H9 (cell line): Measurements from ENCODE around the gene FYCO1. TPM values are rescaled to one million over a fixed set of nuclear protein-coding genes. Genes with fewer than 3 reads are reported as not detected.

ENCODE experiments used
- DNase-seq: peaks from one replicate; pipeline ENCODE4 v3.0.0-alpha.2; 2017
- H2AFZ ChIP-seq: one replicate; pipeline ENCODE4 v1.6.1; 2013; ENCODE audit warnings: mild to moderate bottlenecking, low read length, control low read depth, moderate library complexity
- H2AK5ac ChIP-seq: 2 replicates; pipeline ENCODE4 v1.6.1; 2013; ENCODE audit warnings: low read length, control low read depth, mixed read lengths; ENCODE audit not compliant: insufficient read length
- H2BK120ac ChIP-seq: one replicate; pipeline ENCODE4 v1.6.1; 2013; ENCODE audit warnings: low read depth, mild to moderate bottlenecking, low read length, control low read depth, inconsistent platforms; ENCODE audit not compliant: poor library complexity, severe bottlenecking
- H2BK12ac ChIP-seq: 2 replicates; pipeline ENCODE4 v1.6.1; 2013; ENCODE audit warnings: low read length, control low read depth, mixed read lengths, low read depth; ENCODE audit not compliant: insufficient read length
- H2BK15ac ChIP-seq: 2 replicates; pipeline ENCODE4 v1.6.1; 2013; ENCODE audit warnings: low read depth, low read length, control low read depth
- H2BK20ac ChIP-seq: one replicate; pipeline ENCODE4 v1.6.1; 2013; ENCODE audit warnings: low read depth, mild to moderate bottlenecking, low read length, control low read depth, inconsistent platforms; ENCODE audit not compliant: poor library complexity, severe bottlenecking
- H2BK5ac ChIP-seq: 2 replicates; pipeline ENCODE4 v1.6.1; 2013; ENCODE audit warnings: low read length, control low read depth, mixed read lengths; ENCODE audit not compliant: insufficient read length
- H3K14ac ChIP-seq: 2 replicates; pipeline ENCODE4 v1.6.1; 2013; ENCODE audit warnings: low read length, control low read depth; ENCODE audit not compliant: insufficient read depth
- H3K18ac ChIP-seq: 2 replicates; pipeline ENCODE4 v1.6.1; 2013; ENCODE audit warnings: low read depth, mild to moderate bottlenecking, mixed read lengths, low read length, control low read depth; ENCODE audit not compliant: insufficient read length
- H3K23ac ChIP-seq: 2 replicates; pipeline ENCODE4 v1.6.1; 2013; ENCODE audit warnings: low read length, control low read depth, mixed read lengths, low read depth; ENCODE audit not compliant: insufficient read length
- H3K23me2 ChIP-seq: 2 replicates; pipeline ENCODE4 v1.6.1; 2013; ENCODE audit warnings: low read depth, mild to moderate bottlenecking, mixed read lengths, low read length, control low read depth; ENCODE audit not compliant: insufficient read length, poor library complexity, severe bottlenecking
- H3K27ac ChIP-seq: 2 replicates; pipeline ENCODE4 v1.5.1; 2013; ENCODE audit warnings: low read length, control low read depth, mixed read lengths, low read depth; ENCODE audit not compliant: insufficient read length
- H3K27me3 ChIP-seq: 2 replicates; pipeline ENCODE4 v1.6.1; 2013; ENCODE audit warnings: low read length, control low read depth, inconsistent platforms; ENCODE audit not compliant: insufficient read depth
- H3K4ac ChIP-seq: 2 replicates; pipeline ENCODE4 v1.6.1; 2013; ENCODE audit warnings: low read depth, mild to moderate bottlenecking, control low read depth, inconsistent platforms, low read length, moderate library complexity
- H3K4me1 ChIP-seq: 2 replicates; pipeline ENCODE4 v1.6.1; 2013; ENCODE audit warnings: low read length, control low read depth, inconsistent platforms; ENCODE audit not compliant: insufficient read depth
- H3K4me2 ChIP-seq: 2 replicates; pipeline ENCODE4 v1.6.1; 2013; ENCODE audit warnings: low read length, control low read depth, mixed read lengths; ENCODE audit not compliant: insufficient read length, insufficient read depth
- H3K56ac ChIP-seq: 2 replicates; pipeline ENCODE4 v1.6.1; 2013; ENCODE audit warnings: low read depth, mild to moderate bottlenecking, mixed read lengths, low read length, control low read depth; ENCODE audit not compliant: insufficient read length
- H3K79me1 ChIP-seq: 2 replicates; pipeline ENCODE4 v1.6.1; 2013; ENCODE audit warnings: low read depth, mild to moderate bottlenecking, moderate library complexity, low read length, control low read depth, inconsistent platforms; ENCODE audit not compliant: insufficient read depth, poor library complexity, severe bottlenecking
- H3K79me2 ChIP-seq: 2 replicates; pipeline ENCODE4 v1.6.1; 2013; ENCODE audit warnings: low read length, control low read depth, inconsistent platforms; ENCODE audit not compliant: insufficient read depth
- H3K9ac ChIP-seq: 2 replicates; pipeline ENCODE4 v1.6.1; 2013; ENCODE audit warnings: low read length, control low read depth, mixed read lengths; ENCODE audit not compliant: insufficient read length; ENCODE audit errors: extremely low read depth
- H3K9me3 ChIP-seq: one replicate; pipeline ENCODE4 v1.6.1; 2013; ENCODE audit warnings: low read depth, low read length, inconsistent platforms; ENCODE audit not compliant: control insufficient read depth
- H3T11ph ChIP-seq: one replicate; pipeline ENCODE4 v1.6.1; 2013; ENCODE audit warnings: mild to moderate bottlenecking, low read length, control low read depth, inconsistent platforms
- H4K20me1 ChIP-seq: one replicate; pipeline ENCODE4 v1.6.1; 2013; ENCODE audit not compliant: control insufficient read depth, insufficient read length, insufficient read depth
- H4K5ac ChIP-seq: 2 replicates; pipeline ENCODE4 v1.6.1; 2013; ENCODE audit warnings: low read depth, mild to moderate bottlenecking, mixed read lengths, low read length, control low read depth; ENCODE audit not compliant: insufficient read length
- H4K8ac ChIP-seq: replicated peaks from 2 replicates; pipeline ENCODE4 v1.6.1; 2013; ENCODE audit warnings: low read length, control low read depth, mixed read lengths, low read depth; ENCODE audit not compliant: insufficient read length
- H4K91ac ChIP-seq: 2 replicates; pipeline ENCODE4 v1.6.1; 2013; ENCODE audit warnings: low read depth, mild to moderate bottlenecking, moderate library complexity, mixed read lengths, low read length, control low read depth; ENCODE audit not compliant: insufficient read length
- H3K27ac Mint-ChIP-seq, 3 experiments: 2 replicates in 2 of 3; 3 replicates in 1 of 3; pipeline ENCODE4 v1.8.0; 2020 to 2021; ENCODE audit warnings: mixed read lengths in 3 of 3, mild to moderate bottlenecking in 1 of 3, moderate library complexity in 1 of 3
- H3K27me3 Mint-ChIP-seq: 2 replicates; pipeline ENCODE4 v1.8.0; 2021; ENCODE audit warnings: low read depth, mild to moderate bottlenecking, moderate library complexity, mixed read lengths
- H3K36me3 Mint-ChIP-seq, 3 experiments: 2 replicates in 2 of 3; 3 replicates in 1 of 3; pipeline ENCODE4 v1.8.0; 2020 to 2021; ENCODE audit warnings: low read depth in 3 of 3, mixed read lengths in 3 of 3; ENCODE audit not compliant: insufficient read depth in 1 of 3
- H3K4me1 Mint-ChIP-seq, 2 experiments: 2 replicates each; pipeline ENCODE4 v1.8.0; 2020; ENCODE audit warnings: mixed read lengths in 2 of 2
- H3K4me3 Mint-ChIP-seq, 2 experiments: 2 replicates in 1 of 2; 3 replicates in 1 of 2; pipeline ENCODE4 v1.8.0; 2020 to 2021; ENCODE audit warnings: mild to moderate bottlenecking in 2 of 2, mixed read lengths in 2 of 2, moderate library complexity in 1 of 2
- H3K9me3 Mint-ChIP-seq, 2 experiments: 2 replicates in 1 of 2; 3 replicates in 1 of 2; pipeline ENCODE4 v1.8.0; 2020; ENCODE audit warnings: mild to moderate bottlenecking in 2 of 2, mixed read lengths in 2 of 2, moderate library complexity in 1 of 2
- CTCF ChIP-seq: fragments of 200-600 bp; sonication (generic); conservative IDR thresholded peaks from 3 replicates; pipeline ENCODE4 v1.8.0; 2021; ENCODE audit warnings: antibody characterized with exemption, mild to moderate bottlenecking
- WGBS: extraction: QIAGEN DNeasy Blood & Tissue Kit; methylation state at CpG from one replicate; pipeline ENCODE4 v1.1.7; 2013; ENCODE audit warnings: missing lambda C conversion rate, low lambda C conversion rate, mixed read lengths; ENCODE audit not compliant: insufficient read length; ENCODE audit errors: extremely low coverage; 5-methylcytosine and 5-hydroxymethylcytosine counted together
- total RNA-seq: library from RNA; stranded (reverse); gene quantifications from 2 replicates; pipeline ENCODE4 v1.2.1, GENCODE V29; 2021

The FYCO1 gene
- total RNA-seq, 1 experiment from 2014 or later, result 10.4 TPM

DNA sequence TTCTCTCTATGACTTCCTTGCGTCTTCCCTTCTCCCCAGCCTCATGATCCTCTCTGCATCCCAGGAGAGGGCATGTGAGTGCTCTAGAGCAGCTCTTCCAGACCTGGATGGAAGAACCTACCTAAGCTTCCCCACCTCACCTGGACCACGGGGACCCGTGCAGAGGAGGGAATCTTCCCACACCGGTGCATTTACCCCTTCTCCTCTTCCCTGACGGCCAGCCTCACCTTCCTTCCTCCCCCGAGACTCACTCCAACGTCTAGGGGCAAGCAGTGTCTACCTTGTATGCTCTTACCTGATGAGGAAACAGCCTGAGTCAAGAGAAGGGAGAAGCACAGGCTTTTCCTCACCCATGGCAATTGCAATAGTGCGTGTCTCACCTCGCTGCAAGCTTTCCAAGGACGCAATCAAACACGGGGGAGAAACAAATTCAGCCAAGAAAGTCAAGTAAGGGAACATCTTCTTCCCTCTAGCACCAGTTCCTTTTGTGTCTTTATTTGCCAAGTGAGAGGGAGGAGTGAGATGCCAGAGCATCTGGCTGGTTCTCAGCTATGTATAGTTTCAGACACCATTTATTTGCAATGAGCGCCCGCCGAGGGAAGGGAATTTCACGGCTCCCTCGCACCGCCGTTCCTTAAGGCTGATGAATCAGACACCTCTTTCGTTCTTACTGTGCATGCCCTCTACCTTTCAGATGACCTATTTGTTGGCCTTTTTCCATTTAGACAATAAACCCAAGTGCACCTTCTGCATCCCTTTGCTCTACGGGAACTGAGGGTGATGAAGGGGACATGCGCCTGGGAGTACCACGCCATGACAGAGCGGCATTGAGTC, 111.0 kb downstream of the FYCO1 start:
- peak overlapping the region; percentile 46; the same call in 1 of the 2 replicates for H3K14ac ChIP-seq
- no peak overlapping the region for H2BK5ac ChIP-seq
- H3K23me2 ChIP-seq, result no peaks in the 10 kb centered on the region
- H4K5ac ChIP-seq, result no peak overlapping the region
- no peak for DNase-seq
- no peak overlapping the region for H2AFZ ChIP-seq
- no peak overlapping the region for H3K4me2 ChIP-seq
- H3K4me1 Mint-ChIP-seq, result peaks cover 9 to 10% of the 10 kb centered on the region in 2 experiments
- H3K23ac ChIP-seq, result no peak overlapping the region
- H2AK5ac ChIP-seq, result no peak overlapping the region
- H2BK20ac ChIP-seq, result no peak overlapping the region
- H3K9me3 Mint-ChIP-seq, result no peaks in the 10 kb centered on the region
- H3K79me1 ChIP-seq, result no peaks in the 10 kb centered on the region
- no peak overlapping the region for H4K91ac ChIP-seq
- no peaks in the 10 kb centered on the region for H3K79me2 ChIP-seq
- no peak overlapping the region for H3K27ac Mint-ChIP-seq
- peaks cover 10% of the 10 kb centered on the region for H3K27me3 Mint-ChIP-seq
- no peak overlapping the region for H3K27ac ChIP-seq
- no peaks in the 10 kb centered on the region for H3K27me3 ChIP-seq
- no peak overlapping the region for H3K4ac ChIP-seq
- no peak overlapping the region for H3K18ac ChIP-seq
- no peak overlapping the region for H3T11ph ChIP-seq
- H3K9ac ChIP-seq, result no peak overlapping the region
- no CpG with 5 or more reads among the region's 23 CpGs for WGBS
- TF ChIP-seq CTCF, result no peak
- H3K9me3 ChIP-seq, result no peaks in the 10 kb centered on the region
- H2BK12ac ChIP-seq, result no peak overlapping the region
- H2BK120ac ChIP-seq, result no peak overlapping the region
- H4K20me1 ChIP-seq, result no peaks in the 10 kb centered on the region
- no peak overlapping the region for H2BK15ac ChIP-seq
- H3K4me3 Mint-ChIP-seq, result no peak overlapping the region
- no peak overlapping the region for H3K56ac ChIP-seq
- no peak overlapping the region for H4K8ac ChIP-seq
- no peaks in the 10 kb centered on the region for H3K36me3 Mint-ChIP-seq
- H3K4me1 ChIP-seq, result no peaks in the 10 kb centered on the region
